Bronchial smooth muscle cell (primary cell): ENCODE data around the gene RFX5. TPM values are rescaled to one million over a fixed set of nuclear protein-coding genes. Genes with fewer than 3 reads are reported as not detected.

ENCODE experiments used
- total RNA-seq: library from RNA; depleted of rRNA; stranded (reverse); fragments of >200 nt; gene quantifications from 2 replicates; pipeline ENCODE4 v1.2.1, GENCODE V29; 2014

RFX5 gene
- total RNA-seq = 31.2 and 31.7 TPM in 2 replicates

DNA sequence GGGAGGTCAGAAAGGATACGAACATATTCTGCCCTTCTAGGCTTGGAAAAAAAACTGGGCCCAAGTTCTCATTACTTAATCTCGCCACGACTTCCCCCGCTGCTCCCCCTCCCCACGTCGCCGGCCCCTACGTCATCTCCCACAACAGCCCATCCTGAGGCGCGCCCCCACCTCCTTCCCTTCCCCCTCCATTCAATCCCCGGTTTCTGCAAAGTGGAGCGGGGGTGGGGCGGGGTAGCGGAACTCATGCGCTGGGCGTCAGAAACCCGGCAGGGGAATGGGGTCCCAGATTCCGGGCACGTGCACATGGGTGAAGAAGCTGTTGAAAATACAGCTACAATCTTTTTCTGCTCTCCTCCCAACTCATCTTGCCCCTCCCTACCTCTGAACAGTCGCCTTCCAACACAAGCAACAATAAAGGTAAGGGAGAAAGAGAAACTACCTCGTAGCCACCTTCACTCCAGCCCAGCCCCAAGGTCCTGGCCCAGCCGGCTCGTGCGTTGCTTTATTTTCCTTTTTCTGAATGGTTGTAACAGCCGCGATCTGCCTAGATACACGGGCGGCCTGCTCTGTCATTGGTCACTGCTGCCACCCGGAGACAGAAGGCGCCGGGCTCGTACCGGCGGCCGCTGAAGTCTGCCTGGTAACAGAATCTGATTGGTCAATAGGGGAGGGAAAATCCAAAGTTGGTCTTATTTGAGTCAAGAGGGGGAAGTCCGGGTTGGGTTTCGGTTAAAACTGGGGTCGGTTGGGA lies at the start of gene RFX5:
Gene RFX5, minus strand, starts transcription at position 484 of the 754 bp plus-strand sequence. CDS start 932 bp downstream, outside the sequence.

GRCh38 chr1:151372058-151372934 lies 25.2 kb upstream of the RFX5 start, which contains the start of gene SELENBP1:
Gene SELENBP1 (minus strand): TSS chr1:151372705. CDS start chr1:151372641, 64 bp downstream.

DNA sequence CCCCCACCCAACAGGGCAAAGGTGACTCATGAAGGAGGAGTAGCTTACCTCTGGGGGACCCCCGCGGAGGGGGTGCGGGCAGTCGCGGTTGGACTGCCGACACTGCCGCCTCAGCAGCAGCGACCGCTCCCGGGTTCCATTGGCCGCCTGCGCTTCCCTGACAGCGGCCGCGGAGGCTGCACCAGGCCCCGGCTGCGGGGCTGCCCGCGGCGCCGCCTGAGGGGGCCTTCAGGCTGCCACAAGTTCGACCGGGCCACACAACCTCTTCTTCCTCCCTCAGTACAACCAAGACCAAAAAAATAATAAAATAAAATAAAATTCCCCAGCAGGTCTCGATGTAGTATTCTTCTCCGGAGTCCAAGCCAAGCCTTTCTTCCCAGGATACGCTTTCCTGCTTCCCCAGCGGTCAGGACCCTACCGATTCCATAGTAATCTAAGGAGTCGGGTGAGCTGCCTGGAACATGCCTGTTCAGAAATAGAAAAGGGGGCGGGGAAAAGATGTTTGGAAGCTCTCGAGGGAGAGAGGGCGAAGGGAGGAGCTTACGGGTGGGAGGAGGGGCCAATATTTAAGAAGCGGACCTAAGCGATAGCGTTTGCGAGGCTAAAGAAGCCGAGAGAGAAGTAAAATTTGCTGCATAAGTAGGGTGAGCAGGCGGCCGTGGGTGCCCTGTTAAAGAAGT lies 19.7 kb downstream of the RFX5 start, which contains the start of gene PI4KB:
Gene PI4KB, minus strand, starts transcription at position 194 of the 680 bp plus-strand sequence. CDS start 10,935 bp downstream, outside the sequence.

Other genes starting within 250 kb of the RFX5 start
- gene SEMA6C, start 200.6 kb downstream of the RFX5 start, total RNA-seq = 0.63 and 1.7 TPM in 2 replicates
- gene TNFAIP8L2, start 190.6 kb downstream of the RFX5 start, total RNA-seq = not detected in 2 replicates
- gene LYSMD1, start 181.3 kb downstream of the RFX5 start, total RNA-seq = 5.0 and 6.8 TPM in 2 replicates
- gene SCNM1, start 181.1 kb downstream of the RFX5 start, total RNA-seq = 21.8 and 22.8 TPM in 2 replicates
- not detected in 2 replicates for gene TMOD4, start 171.3 kb downstream of the RFX5 start, total RNA-seq
- gene VPS72, start 157.1 kb downstream of the RFX5 start, total RNA-seq = 42.6 and 51.0 TPM in 2 replicates
- gene PIP5K1A, start 148.7 kb downstream of the RFX5 start, total RNA-seq = 38.6 and 46.5 TPM in 2 replicates
- gene PSMD4, start 92.5 kb downstream of the RFX5 start, total RNA-seq = 342 and 409 TPM in 2 replicates
- gene ZNF687, start 65.0 kb downstream of the RFX5 start, total RNA-seq = 7.3 and 9.0 TPM in 2 replicates
- gene PI4KB, start 19.8 kb downstream of the RFX5 start, total RNA-seq = 35.5 and 52.5 TPM in 2 replicates
- gene SELENBP1, start 25.5 kb upstream of the RFX5 start, total RNA-seq = 111 and 123 TPM in 2 replicates
- gene PSMB4, start 52.3 kb upstream of the RFX5 start, total RNA-seq = 318 and 353 TPM in 2 replicates
- 11.3 and 14.3 TPM in 2 replicates for gene POGZ, start 112.2 kb upstream of the RFX5 start, total RNA-seq
- under 0.01 and 0.16 TPM in 2 replicates for gene CGN, start 164.1 kb upstream of the RFX5 start, total RNA-seq
- gene TUFT1, start 193.1 kb upstream of the RFX5 start, total RNA-seq = 1.5 and 5.2 TPM in 2 replicates